ENCODE results near the gene TNFSF8.
A peak's percentile ranks its signal among the peaks of the same experiment; 100 is the strongest.

The TNFSF8 gene

GRCh38 chr9:114935119-114935518 lies 4.7 kb upstream of the TNFSF8 start:
- no peak for DNase-seq

GRCh38 chr9:114932502-114932901 lies 2.1 kb upstream of the TNFSF8 start:
- DNase-seq = no peak

DNA sequence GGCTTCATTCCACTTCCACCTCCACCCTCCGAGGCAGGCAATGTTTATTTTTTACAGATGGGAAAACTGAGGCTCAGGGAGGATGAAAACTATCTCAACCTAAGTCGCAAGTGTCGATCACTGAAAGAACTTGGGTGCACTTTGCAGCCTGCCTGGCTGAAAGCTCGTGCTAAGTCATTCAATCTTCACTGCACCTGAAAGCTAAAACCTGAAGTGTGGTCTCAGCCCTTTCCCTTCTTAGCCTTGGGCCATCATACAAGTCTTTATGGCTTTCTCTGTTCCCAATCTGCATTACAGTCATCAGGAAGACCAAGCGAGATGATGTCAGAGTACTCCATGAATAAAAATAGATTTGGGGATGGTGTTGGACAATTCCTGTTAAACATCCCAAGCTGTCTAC lies 1.0 kb upstream of the TNFSF8 start:
- no peak for DNase-seq

DNA sequence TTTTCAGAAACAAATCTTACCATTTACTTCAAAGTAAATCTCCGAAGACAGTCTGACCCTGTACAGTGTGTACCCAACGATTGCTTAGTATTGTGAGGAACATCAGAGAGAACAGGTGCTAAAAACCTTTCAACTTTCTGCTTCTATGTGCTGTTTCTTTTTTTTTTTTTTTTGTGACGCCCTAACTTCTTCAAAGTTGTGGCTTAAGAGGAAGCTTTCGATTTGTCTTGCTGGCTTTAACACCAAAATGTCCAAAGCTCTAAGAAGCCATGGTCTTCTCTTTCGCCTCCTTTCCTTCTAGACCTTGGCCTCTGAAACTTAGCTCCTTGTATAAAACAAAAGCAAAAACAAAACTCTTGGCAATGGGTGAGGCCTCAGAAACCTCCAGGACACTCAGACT lies 1.2 kb downstream of the TNFSF8 start:
- peak in 1 of 2 donors; percentile 67 for DNase-seq

- DNase-seq = no peak
Observed at GRCh38 chr9:114928671-114929070, 1.7 kb downstream of the TNFSF8 start.

GRCh38 chr9:114928136-114928535 lies 2.3 kb downstream of the TNFSF8 start:
- no peak for DNase-seq

DNA sequence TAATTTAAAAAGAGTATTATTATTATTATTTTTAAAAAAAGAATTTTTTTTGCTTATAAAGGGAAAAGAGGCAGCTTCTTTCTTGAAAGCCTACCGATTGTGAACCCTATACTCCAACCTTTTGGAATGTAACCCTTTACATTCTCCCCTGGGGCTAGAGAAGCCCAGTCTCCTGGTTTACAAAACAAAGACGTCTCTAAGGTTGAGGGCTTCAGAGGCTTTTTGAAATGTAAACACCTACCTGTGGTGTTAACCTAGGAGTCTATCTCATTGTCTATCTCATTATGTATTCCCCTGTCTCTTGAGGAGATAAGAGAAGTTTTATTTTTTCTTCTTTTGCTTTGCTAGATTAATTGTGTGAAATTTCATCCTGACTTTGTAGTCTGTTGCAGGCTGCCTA lies 4.7 kb downstream of the TNFSF8 start:
- DNase-seq = no peak

DNA sequence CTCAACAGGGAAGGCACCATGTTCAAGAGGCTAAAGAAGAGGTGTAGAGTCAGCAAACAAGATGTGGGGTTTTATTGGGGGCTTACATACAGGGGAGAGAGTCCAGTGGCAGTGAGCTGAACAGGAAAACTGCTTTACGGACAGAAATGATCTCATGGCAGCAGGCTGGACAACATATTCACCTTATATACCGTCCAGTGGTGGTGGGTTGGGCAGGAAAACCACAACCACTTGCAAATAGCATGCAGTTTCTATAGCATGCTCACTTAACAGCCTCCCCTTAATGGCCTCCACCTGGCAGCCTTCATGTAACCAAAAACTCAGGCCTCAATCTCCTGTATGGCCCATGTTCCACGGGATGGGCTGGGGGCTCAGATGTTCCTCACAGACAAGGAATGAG lies 5.4 kb downstream of the TNFSF8 start:
- DNase-seq = no peak

- DNase-seq = no peak
Observed at GRCh38 chr9:114924327-114924726, 6.1 kb downstream of the TNFSF8 start.

- no peak for DNase-seq
Observed at GRCh38 chr9:114923918-114924317, 6.5 kb downstream of the TNFSF8 start.

- DNase-seq = no peak
Observed at GRCh38 chr9:114921171-114921570, 9.2 kb downstream of the TNFSF8 start.

DNA sequence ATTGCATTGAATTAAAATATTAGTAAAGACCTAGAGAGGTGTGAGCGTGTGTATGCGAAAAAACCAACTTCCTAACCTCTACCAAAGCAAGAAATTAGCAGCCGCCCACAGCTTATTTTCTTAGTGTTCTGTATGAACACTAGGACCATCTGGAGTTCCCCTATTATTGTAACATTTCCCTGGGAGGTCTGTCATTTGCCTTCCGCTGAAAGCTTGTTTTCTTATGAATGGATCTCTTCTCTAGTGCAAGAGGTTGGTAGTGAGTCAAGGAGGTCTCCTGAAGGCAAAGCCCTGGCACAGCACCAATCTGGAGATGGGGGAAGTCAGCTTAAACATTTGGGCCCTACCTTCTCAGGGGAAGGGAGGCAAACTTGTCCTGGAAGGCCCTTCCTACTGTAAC lies 10.8 kb downstream of the TNFSF8 start:
- DNase-seq = no peak

DNA sequence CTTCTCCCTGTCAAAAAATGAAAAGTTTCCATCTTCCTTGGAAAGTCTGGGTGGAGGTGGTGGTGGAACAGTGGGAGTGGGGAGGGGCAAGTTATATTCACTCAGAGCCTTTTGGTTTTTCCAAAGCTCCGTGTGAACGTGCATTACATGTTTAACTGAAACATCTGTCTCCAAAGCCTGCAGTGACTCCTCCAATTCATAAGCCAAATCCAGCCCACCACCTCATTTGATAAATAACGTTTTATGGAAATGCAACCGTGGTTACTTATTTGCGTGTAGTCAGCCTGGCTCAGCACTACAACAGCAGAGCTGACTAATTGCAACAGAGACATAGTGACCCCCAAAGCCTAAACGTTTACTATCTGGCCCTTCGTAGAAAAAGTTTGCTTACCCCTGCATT lies 13.9 kb downstream of the TNFSF8 start:
- no peak for DNase-seq

DNA sequence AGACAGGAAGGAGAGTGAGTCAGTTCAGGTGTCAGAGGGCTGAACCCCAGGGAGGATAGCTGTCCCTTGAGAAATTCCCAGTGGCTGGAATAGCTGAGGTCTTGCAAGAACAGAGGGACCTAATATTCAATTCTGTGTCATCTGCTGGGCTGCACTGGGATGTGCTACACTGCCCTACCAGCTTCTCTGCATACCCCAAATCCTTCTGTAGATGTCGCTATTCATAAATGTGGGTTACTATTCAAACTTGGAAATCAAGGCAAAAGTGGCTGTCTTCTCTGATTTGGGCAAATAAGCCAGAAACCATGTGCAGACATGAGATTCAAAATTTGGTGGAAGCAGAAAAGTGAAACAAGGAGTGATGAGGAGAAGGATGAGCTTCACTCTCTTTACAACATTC lies 16.3 kb downstream of the TNFSF8 start:
- no peak for DNase-seq

DNA sequence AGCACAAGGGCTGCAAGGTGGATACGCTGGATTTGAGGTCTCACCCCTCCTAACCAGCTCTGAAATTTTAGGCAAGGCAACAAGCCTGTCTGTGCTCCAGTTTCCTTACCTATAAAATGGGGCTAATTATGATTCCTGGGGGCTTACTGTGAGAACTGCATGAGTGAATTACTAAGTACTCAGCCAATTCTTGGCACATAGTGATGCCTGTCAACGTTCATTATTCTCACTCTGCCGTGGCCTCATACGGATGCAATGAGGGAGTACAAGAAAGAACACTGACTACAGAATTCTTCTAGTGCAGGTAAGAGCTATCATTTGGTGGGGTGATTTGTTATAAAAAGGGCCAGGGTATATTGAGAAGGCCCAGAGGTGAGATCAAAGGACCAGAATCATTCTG lies 16.7 kb downstream of the TNFSF8 start:
- no peak for DNase-seq

DNA sequence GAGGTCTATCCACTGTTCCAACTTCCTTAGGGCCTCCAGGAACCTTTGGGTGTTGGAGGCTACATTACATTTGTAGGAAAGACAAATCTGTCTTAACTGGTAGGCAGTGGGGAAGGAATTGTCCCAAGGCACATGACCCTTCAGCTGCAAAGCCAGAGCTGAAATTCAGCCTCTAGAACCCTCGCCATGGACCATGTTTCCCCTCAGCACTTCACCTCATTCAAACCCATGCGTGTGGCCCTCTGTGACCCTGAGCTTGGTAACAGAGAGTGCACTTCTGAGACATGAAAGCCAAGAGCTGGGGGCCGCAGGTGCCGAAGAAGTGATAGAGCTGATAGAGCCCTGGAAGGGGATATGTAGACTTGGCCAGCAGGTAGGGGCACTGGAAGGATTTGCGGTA lies 17.2 kb downstream of the TNFSF8 start:
- DNase-seq = no peak

DNA sequence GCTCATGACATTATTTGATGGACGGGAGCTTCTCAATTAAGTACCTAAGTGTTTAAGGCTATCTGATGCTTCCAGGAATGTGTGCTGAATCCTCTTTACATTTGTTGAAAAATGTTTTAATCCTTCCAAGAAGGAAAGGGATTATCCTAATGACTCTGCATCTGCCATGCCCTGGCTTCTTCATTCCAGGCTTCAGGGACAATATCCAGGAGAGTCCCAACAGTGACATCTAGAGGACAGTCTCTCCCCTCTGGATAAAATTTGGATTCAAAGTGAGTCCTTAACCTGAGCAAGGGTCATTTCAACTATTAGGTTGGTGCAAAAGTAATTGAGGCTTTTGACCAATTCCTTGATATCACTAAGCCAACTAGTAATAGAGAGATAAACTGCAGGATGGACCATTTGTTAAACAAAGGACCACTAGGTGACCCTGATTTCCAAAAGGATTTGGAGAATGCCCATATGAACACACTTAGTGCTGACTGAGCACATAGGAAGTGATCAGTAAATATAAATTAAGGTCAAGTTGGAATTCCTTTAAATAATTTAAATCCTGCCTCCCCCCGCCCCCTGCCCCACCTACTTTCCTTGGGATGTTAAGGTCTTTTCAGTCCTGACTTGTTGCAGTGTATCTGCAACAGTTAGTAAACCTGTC lies 19.1 kb downstream of the TNFSF8 start:
- no peak for DNase-seq

DNA sequence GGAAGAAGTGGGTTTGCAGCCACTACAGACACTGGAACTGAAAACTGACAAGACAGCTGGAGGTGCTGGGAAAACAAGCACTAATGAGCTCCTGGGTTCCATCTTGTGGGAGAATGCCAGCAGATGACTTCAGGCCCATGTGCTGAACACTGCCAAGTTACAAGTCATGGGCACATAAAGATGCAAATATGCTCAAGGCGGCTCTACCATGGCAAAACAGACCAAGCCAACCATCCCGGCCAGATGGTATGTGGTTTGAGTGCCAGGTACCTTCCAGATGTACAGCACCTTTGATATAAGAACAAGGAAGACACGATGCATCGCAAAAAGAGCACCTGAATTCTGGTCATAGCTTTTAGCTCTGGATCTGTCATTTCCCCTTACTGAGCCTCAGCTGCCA lies 19.9 kb downstream of the TNFSF8 start:
- DNase-seq = no peak

GRCh38 chr9:114909661-114910060 lies 20.7 kb downstream of the TNFSF8 start:
- no peak for DNase-seq

DNA sequence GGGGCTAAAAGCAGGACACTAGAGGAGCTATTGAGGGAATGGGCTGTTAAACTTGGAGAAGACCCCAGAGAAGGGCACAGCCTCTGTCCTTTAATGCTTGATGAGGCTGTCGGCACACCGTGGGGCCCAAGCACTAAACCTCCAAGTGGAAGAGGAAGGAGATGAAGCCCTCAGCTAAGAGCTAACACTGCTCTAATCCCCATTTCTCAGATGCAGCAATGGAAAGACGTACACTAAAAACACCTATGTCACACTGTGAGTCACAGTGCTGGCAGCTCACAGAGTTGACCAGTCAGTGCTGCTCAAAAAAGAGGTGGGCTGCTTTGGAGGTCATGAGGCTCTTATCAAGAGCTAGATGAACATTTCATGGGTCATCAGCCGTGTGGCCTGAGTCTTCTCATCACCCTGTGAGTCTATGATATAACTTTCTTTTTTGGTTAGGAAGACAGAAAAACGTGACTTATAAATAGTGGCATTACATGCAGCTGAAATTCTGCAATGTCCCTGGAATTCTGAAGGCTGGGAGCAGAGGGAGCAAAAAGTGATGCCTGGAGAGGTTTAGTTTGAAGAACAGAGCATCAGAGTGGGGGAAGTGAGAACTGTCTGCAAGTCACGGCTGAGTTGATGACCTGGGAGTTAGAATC lies 21.5 kb downstream of the TNFSF8 start:
- DNase-seq = no peak

DNA sequence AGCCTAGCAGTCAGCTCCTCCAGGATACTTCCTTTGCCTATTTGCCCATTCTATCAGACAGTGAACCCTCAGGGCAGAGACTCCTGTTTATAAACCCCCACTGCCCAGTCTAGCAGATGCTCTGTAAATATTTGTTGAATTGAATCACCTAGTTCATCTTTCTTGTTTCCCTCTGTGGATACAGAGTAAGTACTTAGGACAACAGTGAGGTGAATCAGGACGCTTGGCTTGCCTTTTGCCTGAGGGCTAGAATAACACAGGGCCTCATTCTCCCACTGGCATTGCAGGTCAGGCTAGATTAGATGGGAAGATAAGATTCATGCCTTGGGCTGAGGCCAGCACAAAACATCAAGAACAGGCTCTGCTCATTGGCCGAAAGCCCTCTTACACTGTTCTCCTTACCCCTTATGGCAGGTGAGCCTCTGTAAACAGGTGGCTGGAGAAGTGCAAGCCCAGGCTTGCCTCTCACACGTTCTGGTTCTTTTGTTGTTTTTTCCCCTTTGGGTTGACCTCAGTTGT lies 22.2 kb downstream of the TNFSF8 start:
- peak in 1 of 2 donors; percentile 51 for DNase-seq

- DNase-seq = peak; percentile 44 to 53
Observed at GRCh38 chr9:114906922-114907571, 23.3 kb downstream of the TNFSF8 start.

GRCh38 chr9:114905170-114905940 lies 25.0 kb downstream of the TNFSF8 start:
- DNase-seq = no peak
